GM21723 (cell line): Measurements from ENCODE around the gene TMEM263.
"Not testable (repeated sequence)": the region's sequence is repeated elsewhere in the genome, so short reads cannot be mapped to it uniquely, and the experiment has no call there.

Experiments used
- ATAC-seq: cut with Tn5 transposase; IDR thresholded peaks from one replicate; pipeline ENCODE4 v1.9.1; 2021; ENCODE audit warnings: mild to moderate bottlenecking, moderate library complexity; ENCODE audit not compliant: unreplicated experiment

The TMEM263 gene

DNA sequence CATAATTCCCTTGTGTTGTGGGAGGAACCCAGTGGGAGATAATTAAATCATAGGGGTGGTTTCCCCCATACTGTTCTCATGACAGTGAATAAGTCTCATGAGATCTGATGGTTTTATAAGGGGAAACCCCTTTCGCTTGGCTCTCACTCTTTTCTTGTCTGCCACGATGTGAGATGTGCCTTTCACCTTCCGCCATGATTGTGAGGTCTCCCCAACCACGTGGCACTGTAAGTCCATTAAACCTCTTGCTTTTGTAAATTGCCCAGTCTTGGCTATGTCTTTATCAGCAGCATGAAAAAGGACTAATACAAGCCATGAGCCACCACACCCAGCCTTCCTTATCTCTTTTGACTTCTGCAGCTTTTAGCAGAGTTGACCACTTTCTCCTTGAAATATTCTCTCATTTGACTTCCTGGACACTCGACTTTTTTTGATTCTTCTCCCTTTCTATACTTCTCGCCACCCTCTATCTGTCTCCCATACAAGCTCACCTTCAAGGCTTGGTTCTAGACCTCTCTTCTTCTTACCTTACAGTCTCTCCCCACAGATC, 29.0 kb downstream of the TMEM263 start:
- no peak for ATAC-seq

GRCh38 chr12:106985479-106985878, 29.8 kb downstream of the TMEM263 start:
- ATAC-seq = no peak

GRCh38 chr12:106986135-106986534, 30.4 kb downstream of the TMEM263 start:
- ATAC-seq = no peak

DNA sequence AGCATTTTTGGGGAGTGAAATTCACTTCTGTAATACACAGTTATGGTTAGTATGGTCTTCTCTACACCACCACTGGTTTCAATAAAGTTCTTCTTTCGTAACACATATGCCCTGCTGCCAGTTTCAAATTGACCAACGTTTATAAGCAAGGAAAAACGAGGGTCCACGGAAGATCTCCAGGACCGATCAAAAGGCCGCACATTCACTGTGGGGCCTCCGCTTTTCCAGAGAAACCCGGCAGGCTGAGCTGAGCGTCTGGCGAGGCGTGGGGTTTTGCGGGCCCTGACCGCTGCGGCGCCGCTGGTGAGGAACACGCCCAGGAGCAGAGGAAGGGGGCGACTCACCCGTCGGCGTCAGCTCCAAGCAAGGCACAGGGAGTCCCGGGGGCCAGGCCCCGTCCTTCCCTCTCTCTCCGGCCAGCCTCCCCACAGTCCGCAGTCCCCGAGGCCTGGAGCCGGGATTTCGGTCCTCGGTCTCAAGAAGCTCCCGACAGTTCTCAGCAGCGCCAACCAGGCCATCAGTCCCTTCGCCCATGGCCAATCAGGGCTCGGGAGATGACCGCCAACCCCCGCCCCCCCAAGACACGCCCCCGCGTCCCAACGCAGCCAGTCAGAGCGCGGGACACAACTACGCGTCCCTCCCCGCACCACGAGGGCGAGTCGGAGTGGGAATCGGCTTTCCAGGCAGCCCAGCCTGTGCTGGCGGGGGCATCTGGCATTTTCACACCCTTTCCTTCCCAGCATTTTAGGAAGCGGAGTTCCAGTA, 31.1 kb downstream of the TMEM263 start, which contains the start of gene MTERF2:
Gene MTERF2, minus strand, starts transcription at position 522 of the 765 bp plus-strand sequence. CDS start 8,432 bp downstream, outside the sequence.
- ATAC-seq = peak; percentile 93

- no peak for ATAC-seq
These were observed 32.1 kb downstream of the TMEM263 start for GRCh38 chr12:106987846-106988245.

DNA sequence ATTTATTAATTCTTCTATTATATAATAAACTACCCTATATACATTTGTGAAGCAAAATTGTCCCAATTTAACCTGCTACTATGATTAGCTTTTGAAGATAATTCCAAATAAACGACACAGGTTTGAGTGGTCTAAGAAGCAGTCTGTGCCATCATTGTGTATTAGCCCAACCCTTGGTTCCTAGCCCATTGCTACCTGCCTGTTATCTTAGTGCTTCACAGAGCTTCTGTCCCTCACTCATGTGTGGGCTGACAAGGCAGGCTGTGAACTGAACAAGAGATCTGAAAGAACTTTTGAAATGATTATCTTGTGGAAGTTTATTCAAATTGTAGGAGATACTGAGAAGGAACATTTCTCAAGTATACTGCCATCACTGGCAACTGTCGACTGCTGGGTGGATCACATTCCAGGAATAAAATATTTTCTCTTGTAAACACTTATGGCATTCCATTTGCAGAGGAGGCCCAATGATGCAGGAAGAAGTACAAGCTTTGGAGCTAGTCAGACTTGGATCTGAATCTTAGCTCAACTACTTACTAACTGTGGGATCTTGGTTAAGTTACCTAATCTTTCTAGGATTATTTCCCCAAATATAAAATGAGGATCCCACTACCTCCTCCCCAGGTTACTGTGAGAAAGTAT, 39.0 kb downstream of the TMEM263 start:
- ATAC-seq = no peak

- not testable (repeated sequence) for ATAC-seq
These were observed 40.4 kb downstream of the TMEM263 start for GRCh38 chr12:106996102-106996501.

- no peak for ATAC-seq
These were observed 42.2 kb downstream of the TMEM263 start for GRCh38 chr12:106997916-106998315.

GRCh38 chr12:106999446-106999845, 43.7 kb downstream of the TMEM263 start:
- no peak for ATAC-seq

GRCh38 chr12:107002665-107003064, 47.0 kb downstream of the TMEM263 start:
- ATAC-seq = not testable (repeated sequence)

DNA sequence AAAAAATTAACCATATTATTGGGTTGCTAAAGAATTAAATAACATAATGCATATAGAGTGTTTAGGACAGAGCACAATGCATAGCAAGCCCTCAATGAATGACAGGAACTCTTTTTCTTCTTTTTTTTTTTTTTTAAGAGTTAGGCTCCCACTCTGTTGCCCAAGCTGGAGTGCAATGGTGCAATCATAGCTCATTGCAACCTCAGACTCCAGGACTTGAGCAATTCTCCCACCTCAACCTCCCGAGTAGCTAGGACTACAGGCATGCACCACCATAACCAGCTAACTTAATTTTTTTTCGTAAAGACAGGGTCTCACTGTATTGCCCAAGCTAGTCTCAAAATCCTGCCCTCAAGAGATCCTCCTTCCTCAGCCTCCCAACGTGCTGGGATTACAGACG, 51.7 kb downstream of the TMEM263 start:
- ATAC-seq = no peak

DNA sequence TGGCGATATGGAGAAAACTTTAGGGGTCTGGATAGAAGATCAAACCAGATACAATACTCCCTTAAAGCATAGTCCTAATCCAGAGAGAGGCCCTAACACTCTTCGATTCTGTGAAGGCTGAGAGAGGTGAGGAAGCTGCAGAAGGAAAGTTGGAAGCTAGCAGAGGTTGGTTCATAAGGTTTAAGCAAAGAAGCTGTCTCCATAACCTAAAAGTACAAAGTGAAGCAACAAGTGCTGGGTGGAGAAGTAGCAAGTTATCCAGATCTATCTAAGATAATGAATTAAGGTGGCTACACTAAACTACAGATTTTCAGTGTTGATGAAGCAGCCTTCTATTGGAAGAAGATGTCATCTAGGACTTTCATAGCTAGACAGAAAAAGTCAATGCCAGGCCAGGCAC, 55.8 kb downstream of the TMEM263 start:
- ATAC-seq = no peak

DNA sequence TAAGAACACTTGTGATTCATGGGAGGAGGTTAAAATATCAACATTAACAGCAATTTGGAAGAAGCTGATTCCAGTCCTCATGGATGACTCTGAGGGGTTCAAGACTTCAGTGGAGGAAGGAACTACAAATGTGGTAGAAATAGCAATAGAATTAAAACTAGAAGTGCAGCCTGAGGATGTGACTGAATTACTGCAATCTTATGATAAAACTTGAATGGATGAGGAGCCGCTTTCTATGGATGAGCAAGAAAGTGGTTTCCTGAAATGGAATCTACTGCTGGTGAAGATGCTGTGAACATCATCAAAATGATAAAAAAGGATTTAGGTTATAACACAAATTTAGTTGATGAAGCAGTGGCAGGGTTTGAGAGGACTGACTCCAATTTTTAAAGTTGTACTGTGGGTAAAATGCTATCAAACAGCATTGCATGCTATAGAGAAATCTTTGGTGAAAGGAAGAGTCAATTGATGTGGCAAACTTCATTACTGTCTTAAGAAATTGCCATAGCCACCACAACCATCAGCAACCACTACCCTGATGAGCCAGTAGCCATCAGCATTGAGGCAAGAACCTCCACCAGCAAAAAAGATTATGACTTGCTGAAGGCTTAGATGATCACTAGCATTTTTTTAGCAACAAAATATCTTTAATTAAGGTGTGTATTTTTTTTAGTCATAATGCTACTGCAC, 57.2 kb downstream of the TMEM263 start:
- ATAC-seq = no peak

DNA sequence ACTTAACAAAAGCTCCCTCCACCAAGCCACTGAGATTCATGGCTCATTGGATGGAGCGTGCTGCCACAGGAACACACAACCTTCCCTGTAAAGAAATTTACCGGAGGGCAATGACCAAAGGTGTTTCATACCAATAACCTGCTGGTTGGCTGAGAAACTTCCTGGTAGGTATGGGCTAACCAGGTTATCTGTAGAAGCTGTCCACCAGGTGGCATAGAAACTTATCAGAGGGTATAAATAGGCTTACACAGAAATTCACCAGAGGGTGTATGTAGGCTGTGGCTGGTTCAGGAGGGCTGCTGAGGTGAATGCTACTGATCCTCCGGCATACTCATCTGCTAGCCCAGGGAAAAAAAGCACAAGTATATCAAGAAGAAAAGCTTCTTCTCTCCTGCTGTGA, 58.3 kb downstream of the TMEM263 start:
- ATAC-seq = no peak

- no peak for ATAC-seq
These were observed 61.3 kb downstream of the TMEM263 start for GRCh38 chr12:107017042-107017441.

- ATAC-seq = no peak
These were observed 63.8 kb downstream of the TMEM263 start for GRCh38 chr12:107019546-107019945.
